HG03558 (cell line): ENCODE measurements around the gene NANS.
A peak's percentile ranks its signal among the peaks of the same experiment; 100 is the strongest.
"Not testable (repeated sequence)": the region's sequence is repeated elsewhere in the genome, so short reads cannot be mapped to it uniquely, and the experiment has no call there.

Source experiments
- ATAC-seq: cut with Tn5 transposase; IDR thresholded peaks from one replicate; pipeline ENCODE4 v1.9.1; 2021; ENCODE audit warnings: moderate number of reproducible peaks; ENCODE audit not compliant: unreplicated experiment; ENCODE audit errors: extremely low read depth

The NANS gene

GRCh38 chr9:98094851-98095250, 38.3 kb downstream of the NANS start:
- no peak for ATAC-seq

- no peak for ATAC-seq
Observed at GRCh38 chr9:98095401-98095800, 38.9 kb downstream of the NANS start.

GRCh38 chr9:98096091-98096490, 39.6 kb downstream of the NANS start:
- ATAC-seq = no peak

GRCh38 chr9:98097836-98098235, 41.3 kb downstream of the NANS start:
- no peak for ATAC-seq

- ATAC-seq = no peak
Observed at GRCh38 chr9:98099346-98099745, 42.8 kb downstream of the NANS start.

GRCh38 chr9:98099898-98100297, 43.4 kb downstream of the NANS start:
- no peak for ATAC-seq

GRCh38 chr9:98100456-98100855, 43.9 kb downstream of the NANS start:
- no peak for ATAC-seq

- no peak for ATAC-seq
Observed at GRCh38 chr9:98101416-98101815, 44.9 kb downstream of the NANS start.

GRCh38 chr9:98101868-98102273, 45.3 kb downstream of the NANS start:
- peak; percentile 97 for ATAC-seq

- no peak for ATAC-seq
Observed at GRCh38 chr9:98104445-98104881, 47.9 kb downstream of the NANS start.

GRCh38 chr9:98105006-98105405, 48.5 kb downstream of the NANS start:
- no peak for ATAC-seq

GRCh38 chr9:98107926-98108325, 51.4 kb downstream of the NANS start:
- no peak for ATAC-seq

- no peak for ATAC-seq
Observed at GRCh38 chr9:98108531-98109031, 52.0 kb downstream of the NANS start.

- ATAC-seq = no peak
Observed at GRCh38 chr9:98109052-98109451, 52.5 kb downstream of the NANS start.

- not testable (repeated sequence) for ATAC-seq
Observed at GRCh38 chr9:98117097-98117496, 60.6 kb downstream of the NANS start.

- no peak for ATAC-seq
Observed at GRCh38 chr9:98117984-98118639, 61.6 kb downstream of the NANS start.

- no peak for ATAC-seq
Observed at GRCh38 chr9:98118640-98119601, 62.4 kb downstream of the NANS start, which contains the start of gene TRIM14. TRIM14 (minus strand) TSS chr9:98119222; CDS start chr9:98119188, 34 bp downstream.

- ATAC-seq = no peak
Observed at GRCh38 chr9:98120476-98120875, 63.9 kb downstream of the NANS start.

- ATAC-seq = no peak
Observed at GRCh38 chr9:98121058-98121457, 64.5 kb downstream of the NANS start.

- not testable (repeated sequence) for ATAC-seq
Observed at GRCh38 chr9:98124091-98124490, 67.6 kb downstream of the NANS start.
